ENCODE results near the gene NDUFAF5.

DNA sequence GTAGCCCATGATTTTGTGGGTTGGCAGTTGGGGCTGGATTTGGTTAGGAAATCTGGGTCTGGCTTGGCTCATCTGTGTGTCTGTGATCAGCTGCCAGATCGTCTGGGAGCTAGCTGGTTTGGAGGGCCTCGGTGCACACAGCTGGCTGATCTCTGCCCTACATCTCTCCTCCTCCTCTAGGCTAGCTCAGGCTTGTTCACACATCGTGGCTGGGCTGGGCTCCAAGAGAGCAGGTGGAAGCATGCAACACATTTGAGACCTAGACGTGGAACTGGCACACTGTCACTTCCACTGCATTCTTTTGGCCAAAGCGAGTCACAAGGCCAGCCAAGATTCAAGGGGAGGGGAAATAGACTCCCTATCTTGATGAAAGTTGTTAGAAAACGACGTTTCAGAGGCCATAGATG is 15.9 kb downstream of the NDUFAF5 start:
- no peak for TF ChIP-seq YY1 (IDR thresholded peaks at IDR 0.05; ENCODE audit: insufficient read depth, insufficient read length)
- TF ChIP-seq SUZ12 (IDR thresholded peaks at IDR 0.05; ENCODE audit: extremely low read depth, insufficient read depth, insufficient read length) = no peak
